ENCODE measurements around the gene RALGPS2.

GRCh38 chr1:178953538-178954324 lies 228.7 kb downstream of the RALGPS2 start:
- TF ChIP-seq GATA2 (IDR thresholded peaks at IDR 0.05; ENCODE audit: low read depth, low read length): no peak
- TF ChIP-seq GATA3 (IDR thresholded peaks at IDR 0.05; ENCODE audit: low read depth, low read length): no peak

Data from SH-SY5Y (cell line).